H9 (cell line): ENCODE measurements around the gene ENAM. TPM values are rescaled to one million over a fixed set of nuclear protein-coding genes. Genes with fewer than 3 reads are reported as not detected.

ENCODE experiments used
- DNase-seq: peaks from one replicate; pipeline ENCODE4 v3.0.0-alpha.2; 2017
- H2AFZ ChIP-seq: one replicate; pipeline ENCODE4 v1.6.1; 2013; ENCODE audit warnings: mild to moderate bottlenecking, low read length, control low read depth, moderate library complexity
- H2AK5ac ChIP-seq: 2 replicates; pipeline ENCODE4 v1.6.1; 2013; ENCODE audit warnings: low read length, control low read depth, mixed read lengths; ENCODE audit not compliant: insufficient read length
- H2BK120ac ChIP-seq: one replicate; pipeline ENCODE4 v1.6.1; 2013; ENCODE audit warnings: low read depth, mild to moderate bottlenecking, low read length, control low read depth, inconsistent platforms; ENCODE audit not compliant: poor library complexity, severe bottlenecking
- H2BK12ac ChIP-seq: 2 replicates; pipeline ENCODE4 v1.6.1; 2013; ENCODE audit warnings: low read length, control low read depth, mixed read lengths, low read depth; ENCODE audit not compliant: insufficient read length
- H2BK15ac ChIP-seq: 2 replicates; pipeline ENCODE4 v1.6.1; 2013; ENCODE audit warnings: low read depth, low read length, control low read depth
- H2BK20ac ChIP-seq: one replicate; pipeline ENCODE4 v1.6.1; 2013; ENCODE audit warnings: low read depth, mild to moderate bottlenecking, low read length, control low read depth, inconsistent platforms; ENCODE audit not compliant: poor library complexity, severe bottlenecking
- H2BK5ac ChIP-seq: 2 replicates; pipeline ENCODE4 v1.6.1; 2013; ENCODE audit warnings: low read length, control low read depth, mixed read lengths; ENCODE audit not compliant: insufficient read length
- H3K14ac ChIP-seq: 2 replicates; pipeline ENCODE4 v1.6.1; 2013; ENCODE audit warnings: low read length, control low read depth; ENCODE audit not compliant: insufficient read depth
- H3K18ac ChIP-seq: 2 replicates; pipeline ENCODE4 v1.6.1; 2013; ENCODE audit warnings: low read depth, mild to moderate bottlenecking, mixed read lengths, low read length, control low read depth; ENCODE audit not compliant: insufficient read length
- H3K23ac ChIP-seq: 2 replicates; pipeline ENCODE4 v1.6.1; 2013; ENCODE audit warnings: low read length, control low read depth, mixed read lengths, low read depth; ENCODE audit not compliant: insufficient read length
- H3K23me2 ChIP-seq: 2 replicates; pipeline ENCODE4 v1.6.1; 2013; ENCODE audit warnings: low read depth, mild to moderate bottlenecking, mixed read lengths, low read length, control low read depth; ENCODE audit not compliant: insufficient read length, poor library complexity, severe bottlenecking
- H3K27ac ChIP-seq: 2 replicates; pipeline ENCODE4 v1.5.1; 2013; ENCODE audit warnings: low read length, control low read depth, mixed read lengths, low read depth; ENCODE audit not compliant: insufficient read length
- H3K27me3 ChIP-seq: 2 replicates; pipeline ENCODE4 v1.6.1; 2013; ENCODE audit warnings: low read length, control low read depth, inconsistent platforms; ENCODE audit not compliant: insufficient read depth
- H3K4ac ChIP-seq: 2 replicates; pipeline ENCODE4 v1.6.1; 2013; ENCODE audit warnings: low read depth, mild to moderate bottlenecking, control low read depth, inconsistent platforms, low read length, moderate library complexity
- H3K4me1 ChIP-seq: 2 replicates; pipeline ENCODE4 v1.6.1; 2013; ENCODE audit warnings: low read length, control low read depth, inconsistent platforms; ENCODE audit not compliant: insufficient read depth
- H3K4me2 ChIP-seq: 2 replicates; pipeline ENCODE4 v1.6.1; 2013; ENCODE audit warnings: low read length, control low read depth, mixed read lengths; ENCODE audit not compliant: insufficient read length, insufficient read depth
- H3K56ac ChIP-seq: 2 replicates; pipeline ENCODE4 v1.6.1; 2013; ENCODE audit warnings: low read depth, mild to moderate bottlenecking, mixed read lengths, low read length, control low read depth; ENCODE audit not compliant: insufficient read length
- H3K79me1 ChIP-seq: 2 replicates; pipeline ENCODE4 v1.6.1; 2013; ENCODE audit warnings: low read depth, mild to moderate bottlenecking, moderate library complexity, low read length, control low read depth, inconsistent platforms; ENCODE audit not compliant: insufficient read depth, poor library complexity, severe bottlenecking
- H3K79me2 ChIP-seq: 2 replicates; pipeline ENCODE4 v1.6.1; 2013; ENCODE audit warnings: low read length, control low read depth, inconsistent platforms; ENCODE audit not compliant: insufficient read depth
- H3K9ac ChIP-seq: 2 replicates; pipeline ENCODE4 v1.6.1; 2013; ENCODE audit warnings: low read length, control low read depth, mixed read lengths; ENCODE audit not compliant: insufficient read length; ENCODE audit errors: extremely low read depth
- H3K9me3 ChIP-seq: one replicate; pipeline ENCODE4 v1.6.1; 2013; ENCODE audit warnings: low read depth, low read length, inconsistent platforms; ENCODE audit not compliant: control insufficient read depth
- H3T11ph ChIP-seq: one replicate; pipeline ENCODE4 v1.6.1; 2013; ENCODE audit warnings: mild to moderate bottlenecking, low read length, control low read depth, inconsistent platforms
- H4K20me1 ChIP-seq: one replicate; pipeline ENCODE4 v1.6.1; 2013; ENCODE audit not compliant: control insufficient read depth, insufficient read length, insufficient read depth
- H4K5ac ChIP-seq: 2 replicates; pipeline ENCODE4 v1.6.1; 2013; ENCODE audit warnings: low read depth, mild to moderate bottlenecking, mixed read lengths, low read length, control low read depth; ENCODE audit not compliant: insufficient read length
- H4K8ac ChIP-seq: replicated peaks from 2 replicates; pipeline ENCODE4 v1.6.1; 2013; ENCODE audit warnings: low read length, control low read depth, mixed read lengths, low read depth; ENCODE audit not compliant: insufficient read length
- H4K91ac ChIP-seq: 2 replicates; pipeline ENCODE4 v1.6.1; 2013; ENCODE audit warnings: low read depth, mild to moderate bottlenecking, moderate library complexity, mixed read lengths, low read length, control low read depth; ENCODE audit not compliant: insufficient read length
- H3K27ac Mint-ChIP-seq, 3 experiments: 2 replicates in 2 of 3; 3 replicates in 1 of 3; pipeline ENCODE4 v1.8.0; 2020 to 2021; ENCODE audit warnings: mixed read lengths in 3 of 3, mild to moderate bottlenecking in 1 of 3, moderate library complexity in 1 of 3
- H3K27me3 Mint-ChIP-seq: 2 replicates; pipeline ENCODE4 v1.8.0; 2021; ENCODE audit warnings: low read depth, mild to moderate bottlenecking, moderate library complexity, mixed read lengths
- H3K36me3 Mint-ChIP-seq, 3 experiments: 2 replicates in 2 of 3; 3 replicates in 1 of 3; pipeline ENCODE4 v1.8.0; 2020 to 2021; ENCODE audit warnings: low read depth in 3 of 3, mixed read lengths in 3 of 3; ENCODE audit not compliant: insufficient read depth in 1 of 3
- H3K4me1 Mint-ChIP-seq, 2 experiments: 2 replicates each; pipeline ENCODE4 v1.8.0; 2020; ENCODE audit warnings: mixed read lengths in 2 of 2
- H3K4me3 Mint-ChIP-seq, 2 experiments: 2 replicates in 1 of 2; 3 replicates in 1 of 2; pipeline ENCODE4 v1.8.0; 2020 to 2021; ENCODE audit warnings: mild to moderate bottlenecking in 2 of 2, mixed read lengths in 2 of 2, moderate library complexity in 1 of 2
- H3K9me3 Mint-ChIP-seq, 2 experiments: 2 replicates in 1 of 2; 3 replicates in 1 of 2; pipeline ENCODE4 v1.8.0; 2020; ENCODE audit warnings: mild to moderate bottlenecking in 2 of 2, mixed read lengths in 2 of 2, moderate library complexity in 1 of 2
- CTCF ChIP-seq: fragments of 200-600 bp; sonication (generic); conservative IDR thresholded peaks from 3 replicates; pipeline ENCODE4 v1.8.0; 2021; ENCODE audit warnings: antibody characterized with exemption, mild to moderate bottlenecking
- WGBS: extraction: QIAGEN DNeasy Blood & Tissue Kit; methylation state at CpG from one replicate; pipeline ENCODE4 v1.1.7; 2013; ENCODE audit warnings: missing lambda C conversion rate, low lambda C conversion rate, mixed read lengths; ENCODE audit not compliant: insufficient read length; ENCODE audit errors: extremely low coverage; 5-methylcytosine and 5-hydroxymethylcytosine counted together
- total RNA-seq: library from RNA; stranded (reverse); gene quantifications from 2 replicates; pipeline ENCODE4 v1.2.1, GENCODE V29; 2021

ENAM gene
- total RNA-seq, 1 experiment from 2014 or later, result not detected

DNA sequence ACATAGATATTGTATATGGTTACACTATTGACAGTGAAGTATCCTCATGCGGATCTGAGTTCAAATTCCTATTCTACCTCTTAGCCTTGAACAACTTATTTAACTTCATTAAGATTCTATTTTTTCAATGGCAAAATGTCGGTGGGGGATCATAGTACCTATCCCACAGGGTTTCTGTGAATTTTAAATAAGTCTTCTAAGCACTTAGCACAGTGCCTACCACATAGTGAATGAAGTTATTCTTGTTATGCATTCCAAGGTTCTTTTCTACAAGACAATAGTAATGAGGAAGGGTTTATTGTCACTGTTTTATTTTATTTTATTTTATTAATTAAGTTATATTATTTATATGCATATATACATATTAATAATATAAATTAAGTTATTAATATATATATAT lies 8.8 kb upstream of the ENAM start:
- no peaks in the 10 kb centered on the region for H3K79me2 ChIP-seq
- no peaks in the 10 kb centered on the region for H3K27me3 ChIP-seq
- H3K4me2 ChIP-seq, result no peak overlapping the region
- WGBS, result no CpG with 5 or more reads among the region's 2 CpGs
- Mint-ChIP-seq H3K36me3 (no peaks in the 10 kb centered on the region), H3K27ac (no peak overlapping the region), H3K4me3 (no peak overlapping the region), H3K9me3 (no peaks in the 10 kb centered on the region), H3K4me1 (no peaks in the 10 kb centered on the region; a peak in 1 of 4 replicates), H3K27me3 (no peaks in the 10 kb centered on the region)
- no peaks in the 10 kb centered on the region for H3K79me1 ChIP-seq
- H3K23ac ChIP-seq, result no peak overlapping the region
- H3K18ac ChIP-seq, result no peak overlapping the region
- H2BK12ac ChIP-seq, result no peak overlapping the region
- H3K56ac ChIP-seq, result no peak overlapping the region
- no peak overlapping the region for H2BK15ac ChIP-seq
- H2BK120ac ChIP-seq, result no peak overlapping the region
- no peak for DNase-seq
- no peak overlapping the region for H2AK5ac ChIP-seq
- H3K27ac ChIP-seq, result no peak overlapping the region
- H3K9ac ChIP-seq, result no peak overlapping the region
- no peaks in the 10 kb centered on the region for H4K20me1 ChIP-seq
- no peaks in the 10 kb centered on the region for H3K23me2 ChIP-seq
- H3K4me1 ChIP-seq, result no peaks in the 10 kb centered on the region
- H3K14ac ChIP-seq, result no peak overlapping the region
- H2BK5ac ChIP-seq, result no peak overlapping the region
- no peak for TF ChIP-seq CTCF
- H4K91ac ChIP-seq, result no peak overlapping the region
- no peaks in the 10 kb centered on the region for H3K9me3 ChIP-seq
- no peak overlapping the region for H4K5ac ChIP-seq
- H3T11ph ChIP-seq, result no peak overlapping the region
- no peak overlapping the region for H4K8ac ChIP-seq
- no peak overlapping the region for H2AFZ ChIP-seq
- H2BK20ac ChIP-seq, result no peak overlapping the region
- no peak overlapping the region for H3K4ac ChIP-seq
